GM04504 (cell line): ENCODE measurements around the gene DNAH10.

Experiments used
- DNase-seq: peaks from one replicate; pipeline ENCODE4 v3.0.0-alpha.2; 2012; ENCODE audit warnings: low read depth

The DNAH10 gene

DNA sequence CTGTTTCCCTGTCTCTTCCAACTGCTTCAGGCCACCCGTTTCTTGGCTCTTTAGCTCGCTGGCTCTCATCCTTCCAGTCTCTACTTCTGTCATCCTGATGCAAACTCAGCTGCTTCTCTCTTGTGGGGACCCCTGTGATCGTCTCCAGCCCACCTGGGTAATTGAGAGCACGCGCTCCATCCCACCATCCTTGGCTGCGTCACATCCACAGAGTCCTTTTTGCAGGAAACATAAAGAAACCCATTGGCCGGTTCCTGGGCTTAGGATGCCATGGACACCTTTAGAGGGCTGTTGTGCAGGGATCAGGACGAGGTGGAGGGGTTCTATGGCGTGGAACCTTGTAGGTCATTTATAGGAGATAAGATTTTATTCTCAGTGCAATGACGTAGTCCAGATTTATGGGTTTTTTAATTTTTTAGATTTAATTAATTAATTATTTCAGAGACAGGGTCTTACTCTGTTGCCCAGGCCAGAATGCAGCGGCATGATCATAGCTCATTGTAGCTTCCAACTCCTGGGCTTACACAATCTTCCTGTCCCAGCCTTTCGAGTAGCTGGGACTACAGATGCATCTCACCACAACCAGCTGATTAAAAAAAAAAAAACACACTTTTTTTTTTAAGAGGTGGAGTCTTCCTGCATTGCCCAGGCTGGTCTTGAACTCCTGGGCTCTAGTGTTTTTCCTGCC lies 127.9 kb downstream of the DNAH10 start:
- DNase-seq = no peak

DNA sequence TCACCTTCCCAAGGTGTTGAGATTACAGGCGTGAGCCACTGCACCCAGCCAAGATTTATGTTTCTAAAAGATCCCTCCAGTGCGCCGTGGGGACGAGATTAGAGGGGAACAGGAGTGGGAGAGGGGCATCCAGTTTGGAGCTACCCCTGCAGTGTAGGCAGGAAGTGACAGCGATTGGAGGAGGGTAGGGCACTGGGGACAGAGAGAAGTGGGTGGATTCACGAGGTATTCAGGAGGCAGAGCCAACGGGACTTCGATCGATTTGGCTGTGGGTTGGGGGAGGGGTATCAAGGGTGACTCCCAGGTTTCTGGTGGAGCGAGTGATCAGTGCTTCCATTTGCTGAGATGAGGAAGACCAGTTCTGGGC lies 128.4 kb downstream of the DNAH10 start:
- no peak for DNase-seq

DNA sequence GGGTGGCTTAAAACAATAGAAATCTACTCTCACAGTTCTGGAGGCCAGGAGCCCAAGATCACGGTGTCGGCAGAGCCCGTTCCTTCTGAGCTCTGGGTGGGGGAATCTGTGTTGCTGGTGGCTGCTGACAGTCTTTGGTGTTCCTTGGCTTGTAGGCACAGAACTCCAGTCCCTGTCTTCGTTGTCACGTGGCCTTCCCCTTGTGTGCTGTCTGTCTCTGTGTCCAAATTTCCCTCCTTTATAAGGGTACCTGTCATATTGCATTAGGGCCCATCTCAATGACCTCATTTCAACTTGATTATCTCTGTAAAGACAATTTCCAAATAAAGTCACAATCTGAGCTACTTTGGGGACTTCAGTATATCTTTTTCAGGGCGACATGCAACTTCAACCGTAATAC lies 128.9 kb downstream of the DNAH10 start:
- DNase-seq = no peak

DNA sequence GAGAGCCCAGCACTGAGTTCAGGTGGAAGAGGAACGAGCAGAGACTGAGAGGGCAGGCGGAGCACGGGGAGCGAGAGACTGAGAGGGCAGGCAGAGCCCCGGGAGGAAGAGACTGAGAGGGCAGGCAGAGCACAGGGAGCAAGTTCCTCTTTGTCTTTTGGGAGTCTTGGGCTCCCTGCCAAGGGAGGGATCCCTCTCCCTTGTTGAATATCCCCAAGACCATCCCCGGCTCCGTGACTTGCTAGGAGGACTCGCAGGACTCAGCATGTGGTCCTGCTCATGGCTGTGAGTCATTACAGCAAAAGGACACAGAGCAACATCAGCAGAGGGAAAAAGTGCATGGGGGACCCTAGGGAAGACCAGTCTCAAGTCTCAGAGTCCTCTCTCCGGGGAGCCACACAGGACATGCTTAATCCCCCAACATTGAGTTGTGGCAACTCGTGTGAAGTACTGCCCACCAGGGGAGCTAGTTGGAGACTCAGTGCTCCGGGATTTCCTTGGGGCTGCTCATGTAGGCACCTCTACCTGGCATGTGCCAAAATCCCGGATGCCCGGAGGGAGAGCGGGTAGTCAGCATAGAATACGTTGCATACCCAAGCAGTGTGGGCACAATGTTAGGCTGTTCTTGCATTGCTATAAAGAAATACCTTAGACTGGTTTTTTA lies 129.5 kb downstream of the DNAH10 start:
- no peak for DNase-seq

DNA sequence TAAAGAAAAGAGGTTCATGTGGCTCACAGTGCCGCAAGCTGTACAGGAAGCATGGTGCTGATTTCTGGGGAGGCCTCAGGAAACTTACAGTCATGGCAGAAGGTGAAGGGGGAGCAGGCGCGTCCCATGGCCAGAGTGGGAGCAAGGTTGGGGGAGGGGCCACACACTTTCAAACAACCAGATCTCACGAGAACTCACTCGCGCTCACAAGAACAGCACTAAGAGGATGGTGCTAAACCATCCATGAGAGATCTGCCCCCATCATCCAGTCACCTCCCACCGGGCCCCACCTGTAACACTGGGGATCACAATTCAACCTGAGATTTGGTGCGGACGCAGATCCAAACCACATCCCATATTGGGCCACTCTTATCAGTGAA lies 130.1 kb downstream of the DNAH10 start:
- DNase-seq = no peak

DNA sequence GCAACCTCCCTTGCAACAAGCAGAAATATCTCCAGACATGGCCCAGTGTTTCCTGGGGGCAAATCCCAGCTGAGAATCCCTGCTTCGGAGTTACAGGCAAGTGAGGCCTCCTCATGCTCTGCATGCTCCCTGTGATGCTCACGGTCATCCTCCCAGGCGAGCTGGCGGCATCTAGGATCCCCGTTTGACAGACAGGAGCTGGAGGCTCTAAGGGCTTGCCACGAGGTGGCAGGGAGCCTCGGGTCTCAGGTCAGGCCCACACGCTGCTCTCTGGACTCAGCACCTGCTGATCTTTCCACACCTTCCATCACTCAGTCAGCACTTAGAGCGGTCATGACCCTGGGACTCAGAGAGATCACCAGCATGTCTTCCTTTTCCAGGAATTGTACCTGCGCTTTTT lies 130.8 kb downstream of the DNAH10 start:
- no peak for DNase-seq

DNA sequence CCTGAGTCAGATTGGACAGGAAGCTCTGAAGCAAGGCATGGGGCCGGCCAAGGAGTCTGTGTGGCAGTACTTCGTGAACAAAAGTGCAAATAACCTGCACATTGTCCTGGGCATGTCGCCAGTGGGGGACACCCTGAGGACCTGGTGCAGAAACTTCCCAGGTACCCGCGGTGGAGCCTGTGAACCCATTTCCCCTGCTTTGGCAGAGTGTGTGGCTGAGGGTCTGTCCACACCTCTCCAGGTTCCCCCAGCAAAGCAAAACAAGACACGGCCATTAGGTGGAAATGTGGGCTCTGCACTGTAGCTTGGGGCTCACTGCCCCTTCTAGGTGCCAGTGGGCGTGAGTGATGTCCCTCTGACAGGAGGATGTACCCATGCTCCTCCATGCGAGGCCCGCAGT lies 131.2 kb downstream of the DNAH10 start:
- no peak for DNase-seq

DNA sequence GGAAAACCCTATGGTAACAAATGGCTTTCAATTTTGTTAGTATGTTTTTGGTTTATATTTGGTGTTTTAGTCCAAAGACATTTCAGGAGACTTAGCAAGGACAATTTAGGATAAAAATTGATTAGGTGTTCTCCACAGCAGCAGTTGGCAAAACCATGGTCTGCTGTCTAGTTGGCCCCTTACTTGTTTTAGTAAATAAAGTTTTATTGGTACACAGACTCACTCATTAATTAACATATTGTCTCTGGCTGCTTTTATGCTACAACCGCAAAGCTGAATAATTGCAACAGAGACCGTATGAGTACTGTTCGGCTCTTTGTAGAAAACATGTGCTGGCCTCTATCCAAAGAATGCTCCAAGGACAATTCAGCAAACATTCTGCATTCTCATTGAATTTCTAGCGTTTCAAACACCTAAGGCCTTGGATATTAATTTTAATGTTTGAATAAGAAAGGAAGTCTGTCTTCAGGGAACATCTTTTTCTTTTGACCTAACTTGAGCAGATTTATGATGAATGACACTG lies 132.8 kb downstream of the DNAH10 start:
- DNase-seq = no peak

DNA sequence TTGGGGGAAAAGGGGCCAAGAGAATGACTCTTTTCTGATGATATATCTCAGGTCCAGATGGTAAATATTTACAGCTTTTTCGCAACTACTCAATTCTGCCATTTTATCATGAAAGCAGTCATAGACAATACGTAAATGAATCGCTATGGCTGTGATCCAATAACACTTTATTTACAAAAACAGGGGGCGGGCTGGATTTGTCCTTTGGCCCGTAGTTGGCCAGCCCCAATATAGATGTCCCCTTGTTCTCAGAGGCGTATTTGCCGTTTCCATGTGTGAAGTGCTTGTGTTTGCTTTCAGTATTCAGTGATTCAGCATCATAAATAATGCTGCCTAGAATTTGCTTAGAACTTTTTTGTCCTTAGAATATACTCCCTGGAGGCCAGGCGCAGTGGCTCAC lies 133.3 kb downstream of the DNAH10 start:
- DNase-seq = no peak

DNA sequence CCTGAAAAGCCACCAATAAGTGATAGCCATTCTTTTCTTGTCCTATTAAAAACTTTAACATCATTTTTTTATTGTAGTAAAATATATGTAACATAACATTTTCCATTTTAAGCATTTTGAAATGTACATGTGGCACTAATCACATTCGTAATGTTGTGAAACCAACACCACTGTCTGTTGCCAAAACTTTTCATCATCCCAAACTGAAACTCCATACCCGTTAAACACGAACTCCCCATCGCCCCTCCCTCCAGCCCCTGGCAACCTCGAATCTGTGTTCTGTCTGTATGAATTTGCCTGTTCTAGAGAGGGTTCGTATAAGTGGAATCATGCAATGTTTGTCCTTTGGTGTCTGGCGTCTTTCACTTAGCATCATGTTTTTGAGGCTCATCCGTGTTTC lies 134.7 kb downstream of the DNAH10 start:
- DNase-seq = peak; percentile 58

DNA sequence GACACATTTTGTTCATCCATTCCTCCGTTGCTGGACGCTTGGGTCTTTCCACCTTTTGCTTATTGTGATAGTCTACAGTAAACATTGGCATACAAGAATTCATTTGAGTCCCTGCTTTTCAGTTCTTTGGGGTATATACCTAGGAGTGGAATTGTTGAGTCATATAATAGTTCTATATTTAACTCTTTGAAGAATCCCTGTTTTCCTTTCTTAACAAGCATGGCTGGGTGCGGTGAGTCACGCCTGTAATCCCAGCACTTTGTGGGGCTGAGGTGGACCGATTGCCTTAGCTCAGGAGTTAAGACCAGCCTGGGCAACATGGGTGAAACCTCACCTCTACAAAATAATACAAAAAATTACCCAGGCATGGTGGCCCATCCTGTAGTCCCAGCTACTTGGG lies 135.1 kb downstream of the DNAH10 start:
- DNase-seq = peak; percentile 41

DNA sequence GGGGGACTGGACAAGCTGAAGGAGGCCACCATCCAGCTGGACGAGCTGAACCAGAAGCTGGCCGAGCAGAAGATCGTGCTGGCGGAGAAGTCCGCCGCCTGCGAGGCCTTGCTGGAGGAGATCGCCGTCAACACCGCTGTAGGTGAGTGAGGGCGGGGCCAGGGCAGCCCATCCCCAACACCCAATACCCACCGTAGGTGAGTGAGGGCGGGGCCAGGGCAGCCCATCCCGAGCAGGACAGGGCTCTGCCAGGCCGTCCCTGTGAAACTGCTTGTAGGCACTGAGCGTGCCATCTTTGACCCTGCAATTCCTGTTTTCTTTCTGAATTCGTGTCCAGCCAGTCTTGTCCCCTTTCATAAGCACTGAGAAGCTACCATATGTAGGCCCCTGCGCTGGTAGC lies 136.6 kb downstream of the DNAH10 start:
- no peak for DNase-seq

DNA sequence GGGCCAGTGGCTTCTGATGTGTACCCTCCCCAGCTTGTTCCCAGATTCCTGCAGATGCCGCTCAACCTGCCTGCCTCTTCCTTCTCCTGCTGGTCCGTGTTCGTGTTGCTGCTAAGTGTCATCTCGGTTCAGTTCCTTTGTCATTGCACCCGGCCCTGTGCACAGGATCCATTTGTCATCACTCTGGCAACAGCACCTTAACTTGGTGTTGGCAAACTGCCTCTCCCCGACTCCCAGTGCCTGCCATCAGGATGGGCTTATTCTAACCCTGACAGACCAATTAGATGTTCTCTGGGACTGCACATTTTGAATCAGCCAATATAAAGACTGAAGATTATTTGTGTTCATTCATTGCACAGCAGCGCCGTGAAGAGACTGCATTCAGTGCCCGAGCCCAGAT lies 137.3 kb downstream of the DNAH10 start:
- no peak for DNase-seq

DNA sequence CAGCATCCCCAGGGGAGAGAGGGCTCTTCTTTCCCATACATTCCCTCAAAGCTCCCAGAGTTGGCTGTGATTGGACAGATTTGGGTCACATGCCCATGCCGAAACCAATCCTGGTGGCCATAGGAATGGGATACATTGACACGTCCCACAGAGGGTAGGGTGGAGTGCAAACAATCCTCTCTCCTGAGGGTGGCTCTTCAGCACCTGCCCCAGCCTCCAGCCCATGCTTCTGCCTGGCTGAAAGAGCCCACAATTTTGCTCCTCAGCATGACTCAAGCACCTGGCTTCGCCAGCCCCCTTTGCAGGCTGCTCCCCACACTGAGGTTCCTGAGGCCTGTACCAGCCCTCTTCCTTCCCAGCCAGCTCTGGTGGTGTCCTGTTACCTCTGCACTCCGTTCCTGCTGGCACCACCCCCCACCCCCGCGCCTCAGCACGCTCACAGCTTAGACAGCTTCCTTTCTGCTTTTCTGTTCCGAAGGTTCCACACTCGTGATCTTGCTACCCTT lies 138.8 kb downstream of the DNAH10 start:
- no peak for DNase-seq

DNA sequence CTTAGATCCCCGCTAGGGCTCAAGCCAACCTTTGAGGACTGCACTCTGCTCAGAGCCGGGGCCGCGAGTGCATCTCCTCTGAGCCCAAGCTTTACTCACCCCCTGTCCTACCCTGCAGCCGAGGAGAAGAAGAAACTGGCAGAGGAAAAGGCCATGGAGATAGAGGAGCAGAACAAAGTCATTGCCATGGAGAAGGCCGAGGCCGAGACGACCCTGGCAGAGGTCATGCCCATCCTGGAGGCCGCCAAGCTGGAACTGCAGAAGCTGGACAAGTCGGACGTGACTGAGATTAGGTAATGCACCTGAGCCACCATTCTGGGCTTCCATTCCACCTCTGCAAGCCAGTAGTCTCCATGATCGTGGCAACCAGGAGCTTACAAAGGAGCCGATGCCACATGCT lies 140.7 kb downstream of the DNAH10 start:
- no peak for DNase-seq

DNA sequence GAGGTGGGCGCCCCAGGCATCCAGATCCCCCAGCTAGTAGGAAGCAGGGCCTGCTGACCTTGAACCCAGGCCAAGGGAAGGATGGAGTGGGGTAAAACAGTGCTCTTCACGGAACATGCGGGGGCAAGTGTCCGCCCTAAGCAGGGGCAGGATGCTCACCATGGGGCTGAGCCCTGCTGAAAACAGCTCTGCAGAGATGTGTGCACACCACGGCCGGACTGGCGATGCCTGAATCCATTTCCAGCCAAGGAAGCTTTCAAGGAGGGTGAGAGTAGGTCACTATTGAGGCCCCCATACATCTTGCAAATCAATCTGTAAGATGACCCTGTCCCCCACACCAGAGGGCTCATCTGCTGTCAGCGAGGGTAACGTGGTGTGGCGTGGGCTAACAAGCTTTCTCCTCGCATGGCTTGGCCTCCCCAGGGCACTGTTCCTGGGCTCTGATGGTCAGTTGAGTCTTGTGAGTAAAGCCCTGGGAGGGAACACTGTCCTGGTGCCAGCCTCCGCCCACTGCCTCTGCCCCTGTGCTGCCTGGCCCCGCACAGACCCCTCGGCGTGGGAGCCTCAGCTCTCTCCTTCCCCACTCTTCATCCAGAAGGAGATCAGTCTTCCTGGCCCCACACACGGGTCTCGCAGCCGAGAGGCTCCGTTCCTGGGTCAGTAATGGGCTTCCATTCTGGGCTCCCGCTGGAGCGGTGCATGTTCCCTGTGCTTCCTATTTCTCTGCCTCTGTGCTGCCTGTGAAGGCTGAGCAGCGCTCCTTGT lies 141.4 kb downstream of the DNAH10 start:
- no peak for DNase-seq

DNA sequence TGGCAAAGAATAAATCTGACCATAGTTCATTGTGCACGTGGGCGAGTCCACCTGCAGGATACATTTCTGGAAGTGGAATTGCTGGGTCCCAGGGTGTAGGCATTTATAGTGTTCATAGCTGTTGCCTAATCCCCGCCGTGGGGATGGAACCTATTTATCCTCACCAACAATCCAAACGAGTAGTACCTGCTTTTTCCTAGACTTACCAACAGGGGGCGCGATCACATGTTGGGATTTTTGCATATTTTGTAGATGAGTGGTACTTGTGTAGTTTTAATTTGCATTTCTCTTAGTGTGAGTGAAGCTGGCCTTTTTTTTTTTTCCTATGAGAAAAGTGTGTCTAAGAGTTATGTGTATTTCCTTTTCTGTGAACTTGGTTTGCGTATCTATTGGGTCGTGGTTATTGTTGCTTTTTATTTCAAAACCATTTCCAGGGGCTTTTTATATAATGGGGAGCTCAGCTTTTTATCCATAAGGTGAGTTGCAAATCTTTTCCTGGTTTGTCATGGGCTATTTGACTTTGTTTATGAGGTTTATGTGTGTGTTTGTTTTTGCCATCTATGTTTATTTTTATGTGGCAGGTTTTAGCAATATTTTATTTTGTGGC lies 143.3 kb downstream of the DNAH10 start:
- DNase-seq = peak; percentile 69

DNA sequence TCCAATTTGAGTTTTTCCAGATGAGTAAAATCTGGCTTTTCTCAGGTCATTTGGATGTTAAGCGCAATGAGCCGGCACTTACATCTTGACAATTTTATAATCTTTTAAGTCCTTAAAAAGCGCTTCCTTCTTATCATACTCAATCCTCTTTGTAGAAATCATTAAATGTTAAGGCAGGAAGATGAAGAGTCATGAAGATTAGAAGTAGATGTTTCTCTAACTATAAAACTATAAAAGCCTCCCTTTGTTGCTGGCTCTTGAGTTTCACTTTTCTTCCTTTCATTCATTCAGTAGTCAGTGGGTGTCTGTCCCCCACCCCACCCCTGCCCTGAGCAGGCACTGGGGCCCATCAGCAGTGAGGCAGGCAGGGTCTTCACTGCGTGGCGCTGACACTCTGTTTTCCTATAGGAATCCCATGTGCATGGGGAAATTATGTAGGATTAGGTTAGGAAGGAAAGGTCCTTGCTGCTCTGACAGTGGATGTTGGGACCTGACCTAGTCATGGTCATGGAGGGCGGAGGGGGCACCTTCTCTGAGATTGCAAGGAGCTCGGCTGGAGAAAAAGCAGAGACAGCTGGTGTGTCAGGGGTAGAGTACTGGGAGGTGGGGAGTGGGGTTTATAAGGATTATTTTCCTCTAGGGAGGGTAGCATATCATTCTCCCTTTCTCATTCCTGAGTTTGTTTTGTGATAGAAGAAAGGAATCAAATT lies 144.8 kb downstream of the DNAH10 start:
- no peak for DNase-seq

DNA sequence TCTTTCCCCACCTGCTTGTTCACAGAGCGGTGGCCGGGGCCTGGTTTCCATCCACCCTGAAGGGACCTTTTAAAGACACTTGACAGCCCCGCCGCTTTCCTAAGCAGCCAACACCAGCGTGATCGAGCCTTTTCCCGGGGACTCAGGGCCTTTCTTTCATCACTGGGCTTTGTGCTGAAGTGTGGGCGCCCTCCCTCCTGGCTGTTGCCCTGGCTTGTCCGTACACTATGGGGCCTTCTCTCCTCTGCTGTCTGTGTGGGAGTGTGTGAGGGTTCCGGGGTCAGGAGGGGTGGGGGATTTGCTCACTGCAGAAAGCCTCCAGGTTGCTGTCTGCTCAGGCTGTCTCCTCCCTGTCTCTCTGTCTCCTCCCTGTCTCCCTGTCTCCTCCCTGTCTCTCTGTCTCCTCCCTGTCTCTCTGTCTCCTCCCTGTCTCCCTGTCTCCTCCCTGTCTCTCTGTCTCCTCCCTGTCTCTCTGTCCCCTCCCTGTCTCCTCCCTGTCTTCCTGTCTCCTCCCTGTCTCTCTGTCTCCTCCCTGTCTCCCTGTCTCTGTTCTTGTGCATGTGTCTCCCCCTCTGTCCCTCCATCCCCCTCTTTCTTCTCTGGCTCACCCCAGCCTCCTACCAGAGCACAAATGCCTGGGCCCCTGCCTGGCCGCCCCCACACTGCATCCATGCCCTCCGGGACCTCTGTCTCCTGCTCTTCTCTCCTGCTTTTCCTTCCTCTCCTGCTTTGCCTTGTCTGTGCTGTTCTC lies 145.8 kb downstream of the DNAH10 start:
- no peak for DNase-seq

DNA sequence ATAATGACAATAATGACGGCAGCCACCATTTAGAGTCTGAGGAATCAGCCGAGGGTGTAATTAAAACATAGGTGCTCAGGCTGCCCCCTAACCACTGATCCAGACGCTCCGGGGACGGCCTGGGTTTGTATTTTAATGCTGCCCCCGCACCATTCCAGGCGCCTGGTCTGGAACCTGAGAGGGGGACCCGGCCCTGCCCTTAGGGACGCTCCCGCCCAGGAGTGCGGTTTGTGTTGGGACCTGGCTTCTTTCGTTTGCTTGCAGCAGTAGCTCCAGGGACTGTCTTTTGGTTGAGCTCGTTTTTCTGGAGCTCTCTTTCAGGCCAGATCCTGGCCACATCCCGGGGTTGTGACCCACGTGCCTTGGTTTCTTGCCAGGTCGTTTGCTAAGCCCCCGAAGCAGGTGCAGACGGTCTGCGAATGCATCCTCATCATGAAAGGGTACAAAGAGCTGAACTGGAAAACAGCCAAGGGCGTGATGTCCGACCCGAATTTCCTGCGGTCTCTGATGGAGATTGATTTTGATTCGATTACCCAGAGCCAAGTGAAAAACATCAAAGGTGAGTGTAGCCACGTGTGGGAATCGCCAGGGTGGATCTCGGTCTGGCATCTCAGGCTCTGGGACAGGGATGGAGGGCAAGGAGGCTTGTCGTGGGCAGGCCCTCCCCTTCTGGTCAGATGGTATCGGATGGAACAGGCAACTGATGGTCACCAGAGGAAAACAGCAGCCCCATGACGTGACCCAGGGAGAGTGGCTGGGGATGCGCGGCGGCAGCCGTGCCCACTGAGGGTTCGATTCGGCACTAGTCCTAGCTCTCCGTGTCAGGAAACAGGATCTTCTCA lies 147.0 kb downstream of the DNAH10 start:
- DNase-seq = no peak
